ENCODE measurements around the gene RANGRF. TPM values are rescaled to one million over a fixed set of nuclear protein-coding genes. Genes with fewer than 3 reads are reported as not detected.
A peak's percentile ranks its signal among the peaks of the same experiment; 100 is the strongest.
"Not testable (repeated sequence)": the region's sequence is repeated elsewhere in the genome, so short reads cannot be mapped to it uniquely, and the experiment has no call there.

The RANGRF gene, protein sequence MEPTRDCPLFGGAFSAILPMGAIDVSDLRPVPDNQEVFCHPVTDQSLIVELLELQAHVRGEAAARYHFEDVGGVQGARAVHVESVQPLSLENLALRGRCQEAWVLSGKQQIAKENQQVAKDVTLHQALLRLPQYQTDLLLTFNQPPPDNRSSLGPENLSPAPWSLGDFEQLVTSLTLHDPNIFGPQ
- polyA plus RNA-seq (ENCODE audit: insufficient read length): 26.5 TPM
- long read RNA-seq, donor 1, transcript RANGRF-202 (4 exons, 1,074 nt): minor isoform, 8 of 36 reads
- long read RNA-seq, donor 1, transcript RANGRF-201 (5 exons, 1,009 nt): major isoform, 14 of 36 reads
- long read RNA-seq, donor 1, partial matches to known transcripts: 6 of 36 reads
- long read RNA-seq, donor 1, other reads (novel, unspliced or antisense): 0 of 36 reads
- long read RNA-seq, donor 2, transcript RANGRF-202 (4 exons, 1,074 nt): minor isoform, 6 of 26 reads
- long read RNA-seq, donor 2, transcript RANGRF-203 (3 exons, 1,140 nt): minor isoform, 7 of 26 reads
- long read RNA-seq, donor 2, transcript RANGRF-201 (5 exons, 1,009 nt): major isoform, 10 of 26 reads
- long read RNA-seq, donor 2, partial matches to known transcripts: 0 of 26 reads
- long read RNA-seq, donor 2, other reads (novel, unspliced or antisense): 0 of 26 reads
- long read RNA-seq, donor 3, transcript RANGRF-201 (5 exons, 1,009 nt): major isoform, 9 of 34 reads
- long read RNA-seq, donor 3, transcript RANGRF-203 (3 exons, 1,140 nt): minor isoform, 5 of 34 reads
- long read RNA-seq, donor 3, transcript RANGRF-202 (4 exons, 1,074 nt): minor isoform, 6 of 34 reads
- long read RNA-seq, donor 3, partial matches to known transcripts: 7 of 34 reads
- long read RNA-seq, donor 3, other reads (novel, unspliced or antisense): 0 of 34 reads
- long read RNA-seq, donor 4, partial matches to known transcripts: 0 of 6 reads
- long read RNA-seq, donor 4, other reads (novel, unspliced or antisense): 0 of 6 reads
- long read RNA-seq, donor 5, transcript RANGRF-201 (5 exons, 1,009 nt): major isoform, 17 of 65 reads
- long read RNA-seq, donor 5, transcript RANGRF-202 (4 exons, 1,074 nt): major isoform, 17 of 65 reads
- long read RNA-seq, donor 5, transcript RANGRF-205 (4 exons, 749 nt): minor isoform, 7 of 65 reads
- long read RNA-seq, donor 5, partial matches to known transcripts: 19 of 65 reads
- long read RNA-seq, donor 5, other reads (novel, unspliced or antisense): 0 of 65 reads
- long read RNA-seq, donor 6, transcript RANGRF-201 (5 exons, 1,009 nt): major isoform, 10 of 26 reads
- long read RNA-seq, donor 6, transcript RANGRF-203 (3 exons, 1,140 nt): minor isoform, 5 of 26 reads
- long read RNA-seq, donor 6, partial matches to known transcripts: 0 of 26 reads
- long read RNA-seq, donor 6, other reads (novel, unspliced or antisense): 0 of 26 reads
- long read RNA-seq, donor 7, transcript RANGRF-202 (4 exons, 1,074 nt): major isoform, 10 of 40 reads
- long read RNA-seq, donor 7, transcript RANGRF-203 (3 exons, 1,140 nt): minor isoform, 7 of 40 reads
- long read RNA-seq, donor 7, transcript RANGRF-201 (5 exons, 1,009 nt): minor isoform, 7 of 40 reads
- long read RNA-seq, donor 7, partial matches to known transcripts: 9 of 40 reads
- long read RNA-seq, donor 7, other reads (novel, unspliced or antisense): 0 of 40 reads
- long read RNA-seq, donor 8, partial matches to known transcripts: 0 of 8 reads
- long read RNA-seq, donor 8, other reads (novel, unspliced or antisense): 0 of 8 reads

DNA sequence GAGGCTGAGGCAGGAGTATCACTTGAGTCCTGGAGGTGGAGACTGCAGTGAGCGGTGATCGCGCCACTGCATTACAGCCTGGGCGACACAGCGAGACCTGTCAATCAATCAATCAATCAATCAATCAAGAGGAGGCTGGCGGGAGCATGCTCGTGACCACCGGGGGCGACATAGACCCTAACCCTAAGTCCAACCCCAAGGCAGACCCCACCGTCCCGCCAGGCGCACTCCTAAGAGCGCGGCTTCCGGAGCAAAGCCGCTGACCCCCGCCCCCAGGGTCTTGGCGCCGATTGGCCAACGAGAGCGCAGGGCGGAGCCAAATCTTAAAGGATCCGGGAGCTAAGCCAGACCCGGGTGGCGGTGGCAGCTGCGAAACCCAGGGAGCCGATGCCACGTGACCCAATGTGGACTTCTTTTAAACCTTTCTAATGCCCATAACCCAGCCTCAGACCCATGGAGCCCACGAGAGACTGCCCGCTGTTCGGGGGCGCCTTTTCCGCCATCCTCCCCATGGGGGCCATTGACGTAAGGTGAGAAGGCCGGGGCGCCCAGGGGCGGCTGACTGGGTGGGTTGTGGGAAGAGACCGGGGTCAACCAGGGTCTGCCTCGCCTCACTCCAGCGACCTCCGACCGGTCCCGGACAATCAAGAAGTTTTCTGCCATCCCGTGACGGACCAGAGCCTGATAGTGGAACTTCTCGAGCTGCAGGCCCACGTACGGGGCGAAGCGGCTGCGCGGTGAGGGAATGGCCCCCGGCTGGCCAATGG lies at the start of gene RANGRF:
Gene RANGRF, plus strand, starts transcription at position 335 of the 767 bp plus-strand sequence. Its CDS starts 119 bp downstream, at position 454.
- DNase-seq: peak; percentile 90

DNA sequence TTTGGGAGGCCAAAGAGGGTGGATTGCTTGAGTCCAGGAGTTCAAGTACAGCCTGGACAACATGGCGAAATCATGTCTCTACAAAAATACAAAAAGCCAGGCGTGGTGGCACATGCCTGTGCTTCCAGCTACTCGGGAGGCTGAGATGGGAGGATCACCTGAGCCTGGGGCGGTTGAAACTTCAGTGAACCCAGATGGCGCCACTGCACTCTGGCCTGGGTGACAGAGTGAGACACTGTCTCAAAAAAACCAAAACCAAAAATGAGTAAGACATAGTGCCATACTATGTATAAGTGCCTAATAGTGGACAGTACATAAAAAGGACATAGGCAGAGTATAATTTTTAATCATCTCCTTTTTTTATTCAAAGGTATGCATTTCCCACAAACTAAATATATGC lies 44.6 kb upstream of the RANGRF start:
- DNase-seq: no peak

DNA sequence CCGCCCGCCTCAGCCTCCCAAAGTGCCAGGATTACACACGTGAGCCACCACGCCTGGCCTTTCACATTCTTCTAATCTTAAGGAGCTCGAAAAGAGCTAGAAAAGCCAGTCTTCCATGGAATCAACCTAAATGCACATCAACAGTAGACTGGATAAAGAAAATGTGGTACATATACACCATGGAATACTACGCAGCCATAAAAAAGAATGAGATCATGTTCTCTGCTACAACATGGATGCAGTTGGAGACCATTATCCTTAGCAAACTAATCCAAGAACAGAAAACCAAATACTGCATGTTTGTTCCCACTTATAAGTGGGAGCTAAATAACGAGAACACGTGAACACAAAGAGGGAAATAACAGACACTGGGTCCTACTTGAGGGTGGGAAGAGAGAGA lies 43.7 kb upstream of the RANGRF start:
- no peak for DNase-seq

DNA sequence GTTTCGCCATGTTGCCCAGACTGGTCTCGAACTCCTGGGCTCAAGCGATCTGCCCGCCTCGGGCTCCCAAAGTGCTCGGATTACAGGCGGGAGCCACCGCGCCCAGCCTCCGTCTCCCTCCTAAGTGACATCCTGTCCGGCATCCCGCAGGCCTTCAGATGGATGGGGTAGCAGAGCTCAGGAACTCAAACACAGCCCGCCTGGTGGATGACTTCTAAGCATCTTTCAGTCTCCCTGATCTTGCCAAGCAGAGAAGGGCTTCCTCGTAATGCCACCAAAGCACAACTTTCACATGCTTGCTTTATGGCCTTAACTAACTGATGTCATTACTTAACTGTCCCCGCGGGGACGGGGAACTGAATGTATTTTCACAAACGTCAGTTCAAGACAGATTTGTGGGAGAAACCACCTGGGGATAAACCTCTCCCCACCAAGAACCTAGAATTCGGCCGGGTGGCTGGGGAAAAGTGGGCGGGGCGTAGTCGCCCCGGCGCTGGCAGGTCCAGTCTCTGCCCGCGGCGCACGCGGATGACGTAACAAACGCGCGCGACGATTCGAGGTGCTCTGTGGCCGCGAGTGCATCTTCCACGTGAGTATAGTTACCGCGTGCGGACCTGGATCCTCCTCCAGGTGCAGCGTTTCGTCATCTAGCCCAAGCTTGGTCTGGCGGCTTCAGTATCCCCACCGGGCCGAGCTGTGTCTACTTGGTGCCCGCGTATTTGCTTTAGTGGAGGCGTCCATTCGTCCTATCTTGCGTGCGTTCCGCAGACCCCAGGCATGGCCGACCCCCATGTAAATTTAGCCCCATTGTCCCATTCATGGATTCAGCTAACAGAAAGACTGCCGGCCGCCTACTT lies 39.5 kb upstream of the RANGRF start, which contains the start of gene PFAS:
Gene PFAS, plus strand, starts transcription at position 539 of the 857 bp plus-strand sequence. CDS start 4,649 bp downstream, outside the sequence.
- DNase-seq: peak; percentile 95

DNA sequence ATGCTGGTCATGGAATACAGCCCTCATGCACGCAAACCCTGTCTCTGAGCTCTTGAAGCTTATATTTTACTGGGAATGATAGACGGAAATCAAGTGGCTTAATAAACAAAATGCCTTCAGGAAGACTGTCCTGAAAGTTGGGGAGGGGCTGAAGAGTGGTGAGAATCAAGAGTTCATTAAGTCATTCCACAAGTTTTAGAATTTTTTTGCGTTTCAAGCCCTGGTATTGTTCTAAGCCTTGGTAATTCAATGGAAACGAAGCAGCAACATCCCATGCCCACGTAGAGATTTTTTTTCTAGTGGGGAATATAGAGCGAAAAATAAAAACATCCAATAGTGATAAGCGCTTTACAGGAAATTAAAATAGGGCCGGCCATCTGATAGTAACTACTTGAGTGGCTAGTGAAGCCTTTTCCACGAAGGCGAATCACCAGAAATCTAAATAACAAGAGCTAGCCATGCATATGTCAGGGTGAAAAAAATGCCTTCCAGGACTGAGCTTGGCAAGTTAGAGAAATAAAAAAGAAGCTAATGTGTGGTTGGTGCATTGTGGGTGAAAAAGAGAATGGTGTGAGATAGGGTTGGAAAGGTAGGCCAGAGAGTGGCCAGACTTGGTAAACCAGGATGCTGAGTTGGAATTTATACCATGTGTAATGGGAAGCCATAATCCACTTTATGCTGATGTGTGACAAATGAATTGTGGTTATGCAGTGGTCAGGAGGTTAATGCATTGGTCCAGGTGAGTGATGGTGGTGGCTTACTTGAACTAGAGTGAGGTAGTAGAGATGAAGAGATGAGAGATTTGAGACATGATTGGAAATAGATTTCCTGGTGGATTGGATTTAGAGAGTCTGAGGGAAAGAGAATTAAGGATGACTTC lies 38.6 kb upstream of the RANGRF start:
- no peak for DNase-seq

DNA sequence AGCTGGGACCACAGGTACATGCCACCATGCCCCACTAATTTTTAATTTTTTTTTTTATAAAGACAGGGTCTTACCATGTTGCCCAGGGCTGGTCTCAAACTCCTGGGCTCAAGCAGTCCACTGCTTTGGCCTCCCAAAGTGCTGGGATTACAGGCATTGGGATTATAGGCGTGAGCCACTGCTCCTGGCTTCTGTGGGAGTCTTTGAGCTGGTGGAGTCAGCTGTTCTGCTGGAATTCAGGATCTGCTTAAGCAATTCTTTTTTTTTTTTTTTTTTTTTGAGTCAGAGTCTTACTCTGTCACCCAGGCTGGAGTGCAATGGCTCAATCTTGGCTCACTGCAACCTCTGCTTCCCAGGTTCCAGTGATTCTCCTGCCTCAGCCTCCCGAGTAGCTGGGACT lies 37.1 kb upstream of the RANGRF start:
- DNase-seq: not testable (repeated sequence)

DNA sequence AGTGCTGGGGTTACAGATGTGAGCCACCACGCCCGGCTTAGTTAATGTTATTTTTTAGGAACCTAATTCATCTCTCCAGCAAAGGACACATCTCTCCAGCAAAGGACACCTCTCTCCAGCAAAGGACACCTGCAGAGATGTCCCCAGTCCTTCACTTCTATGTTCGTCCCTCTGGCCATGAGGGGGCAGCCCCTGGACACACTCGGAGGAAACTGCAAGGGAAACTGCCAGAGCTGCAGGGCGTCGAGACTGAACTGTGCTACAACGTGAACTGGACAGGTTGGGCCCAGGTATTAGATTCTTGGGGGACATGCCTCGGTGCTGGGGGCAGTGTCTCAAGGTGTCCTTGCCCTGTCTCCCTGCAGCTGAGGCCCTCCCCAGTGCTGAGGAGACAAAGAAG lies 34.7 kb upstream of the RANGRF start:
- DNase-seq: no peak

DNA sequence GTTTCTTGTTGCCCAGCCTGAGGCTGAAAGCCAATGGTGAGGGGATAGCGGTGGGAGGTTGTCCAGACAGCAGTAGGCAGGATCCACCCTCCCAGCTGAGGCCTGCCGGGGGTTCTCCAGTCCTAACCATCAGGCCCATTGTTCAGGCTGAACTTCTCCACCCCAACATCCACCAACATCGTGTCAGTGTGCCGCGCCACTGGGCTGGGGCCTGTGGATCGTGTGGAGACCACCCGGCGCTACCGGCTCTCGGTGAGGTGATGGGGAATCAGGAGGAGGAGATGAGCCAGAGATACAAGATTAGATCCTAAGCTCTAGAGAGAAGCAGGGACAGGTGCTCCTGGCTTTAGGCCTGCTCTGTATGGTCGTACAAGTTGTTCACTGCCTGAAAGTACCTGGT lies 33.6 kb upstream of the RANGRF start:
- no peak for DNase-seq

DNA sequence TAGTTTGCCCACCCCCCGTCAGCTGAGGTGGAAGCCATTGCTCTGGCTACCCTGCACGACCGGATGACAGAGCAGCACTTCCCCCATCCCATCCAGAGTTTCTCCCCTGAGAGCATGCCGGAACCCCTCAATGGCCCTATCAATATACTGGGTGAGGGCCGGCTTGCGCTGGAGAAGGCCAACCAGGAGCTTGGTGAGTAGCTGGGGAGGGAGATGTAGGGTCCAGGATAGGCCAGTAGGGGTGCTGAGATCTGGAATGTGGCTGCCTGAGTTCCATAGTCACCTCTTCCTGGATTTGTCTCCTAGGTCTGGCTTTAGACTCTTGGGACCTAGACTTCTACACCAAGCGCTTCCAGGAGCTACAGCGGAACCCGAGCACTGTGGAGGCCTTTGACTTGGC lies 33.0 kb upstream of the RANGRF start:
- no peak for DNase-seq

DNA sequence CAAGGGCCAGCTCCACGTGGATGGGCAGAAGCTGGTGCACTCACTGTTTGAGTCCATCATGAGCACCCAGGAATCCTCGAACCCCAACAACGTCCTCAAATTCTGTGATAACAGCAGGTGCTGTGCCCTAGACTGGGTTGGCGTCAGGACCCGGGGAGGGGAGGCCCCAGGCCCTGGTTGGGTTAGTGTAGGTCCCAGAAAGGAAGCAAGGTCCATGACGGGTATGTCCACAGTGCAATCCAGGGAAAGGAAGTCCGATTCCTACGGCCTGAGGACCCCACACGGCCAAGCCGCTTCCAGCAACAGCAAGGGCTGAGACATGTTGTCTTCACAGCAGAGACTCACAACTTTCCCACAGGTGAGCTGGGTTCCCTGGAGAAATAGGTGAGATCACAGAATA lies 32.2 kb upstream of the RANGRF start:
- no peak for DNase-seq

DNA sequence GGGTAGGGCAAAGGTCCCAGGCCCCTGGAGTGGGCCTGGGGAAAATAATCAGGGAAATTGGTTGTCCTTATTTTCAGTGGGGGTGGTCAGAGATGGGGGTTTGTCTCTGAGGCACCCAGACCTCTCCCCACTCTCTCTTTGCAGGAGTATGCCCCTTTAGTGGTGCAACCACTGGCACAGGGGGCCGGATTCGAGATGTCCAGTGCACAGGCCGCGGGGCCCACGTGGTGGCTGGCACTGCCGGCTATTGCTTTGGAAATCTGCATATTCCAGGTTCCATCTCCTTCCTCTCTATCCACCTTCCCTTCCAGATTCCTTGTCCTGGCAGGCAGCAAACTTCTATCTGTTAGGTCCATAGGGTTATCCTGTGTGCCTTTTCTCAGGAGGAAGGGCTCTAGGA lies 31.8 kb upstream of the RANGRF start:
- no peak for DNase-seq

DNA sequence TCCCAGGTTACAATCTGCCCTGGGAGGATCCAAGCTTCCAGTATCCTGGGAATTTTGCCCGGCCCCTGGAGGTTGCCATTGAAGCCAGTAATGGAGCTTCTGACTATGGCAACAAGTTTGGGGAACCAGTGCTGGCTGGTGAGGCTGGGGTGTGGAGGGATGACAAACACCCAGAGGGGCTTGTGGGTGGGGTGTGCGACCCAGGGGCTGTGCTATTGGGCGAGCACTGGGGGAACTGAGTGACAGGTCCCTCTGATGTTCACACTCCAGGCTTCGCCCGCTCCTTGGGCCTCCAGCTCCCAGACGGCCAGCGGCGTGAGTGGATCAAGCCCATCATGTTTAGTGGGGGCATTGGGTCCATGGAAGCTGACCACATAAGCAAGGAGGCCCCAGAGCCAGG lies 30.7 kb upstream of the RANGRF start:
- no peak for DNase-seq

DNA sequence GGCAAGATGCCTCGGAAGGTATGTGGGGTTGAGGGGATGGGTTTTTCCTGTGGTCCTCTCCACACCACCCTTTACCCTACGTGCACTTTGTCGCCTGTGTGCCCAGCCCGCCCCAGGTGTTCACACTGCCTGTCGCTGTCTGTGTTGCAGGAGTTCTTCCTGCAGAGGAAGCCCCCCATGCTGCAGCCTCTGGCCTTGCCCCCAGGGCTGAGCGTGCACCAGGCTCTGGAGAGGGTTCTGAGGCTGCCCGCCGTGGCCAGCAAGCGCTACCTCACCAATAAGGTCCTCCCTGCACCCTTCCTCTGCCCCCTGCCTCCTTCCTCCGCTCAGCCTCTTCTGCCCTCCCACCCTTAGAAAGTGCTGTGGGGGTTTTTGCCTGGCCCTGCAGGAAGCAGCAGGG lies 24.1 kb upstream of the RANGRF start:
- no peak for DNase-seq

DNA sequence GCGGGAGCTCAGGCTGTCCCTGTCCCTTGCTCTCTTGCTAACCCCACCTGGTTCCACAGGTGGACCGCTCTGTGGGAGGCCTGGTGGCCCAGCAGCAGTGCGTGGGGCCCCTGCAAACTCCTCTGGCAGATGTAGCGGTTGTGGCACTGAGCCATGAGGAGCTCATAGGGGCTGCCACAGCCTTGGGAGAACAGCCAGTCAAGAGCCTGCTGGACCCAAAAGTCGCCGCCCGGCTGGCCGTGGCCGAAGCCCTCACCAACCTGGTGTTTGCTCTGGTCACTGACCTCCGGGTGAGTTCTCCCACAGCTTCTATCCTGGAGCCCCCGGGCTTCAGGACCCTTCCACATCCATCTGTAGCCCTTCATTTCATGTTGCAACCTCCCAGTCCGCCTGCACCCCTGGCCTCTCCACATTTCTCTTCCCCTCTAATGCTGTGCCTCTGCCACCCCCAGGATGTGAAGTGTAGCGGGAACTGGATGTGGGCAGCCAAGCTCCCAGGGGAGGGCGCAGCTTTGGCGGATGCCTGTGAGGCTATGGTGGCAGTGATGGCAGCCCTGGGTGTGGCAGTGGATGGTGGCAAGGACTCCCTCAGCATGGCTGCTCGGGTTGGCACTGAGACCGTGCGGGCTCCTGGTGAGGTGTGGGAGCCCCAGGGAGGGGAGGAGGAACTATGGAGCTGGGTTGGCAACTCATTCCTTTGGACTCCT lies 23.5 kb upstream of the RANGRF start:
- DNase-seq: no peak

DNA sequence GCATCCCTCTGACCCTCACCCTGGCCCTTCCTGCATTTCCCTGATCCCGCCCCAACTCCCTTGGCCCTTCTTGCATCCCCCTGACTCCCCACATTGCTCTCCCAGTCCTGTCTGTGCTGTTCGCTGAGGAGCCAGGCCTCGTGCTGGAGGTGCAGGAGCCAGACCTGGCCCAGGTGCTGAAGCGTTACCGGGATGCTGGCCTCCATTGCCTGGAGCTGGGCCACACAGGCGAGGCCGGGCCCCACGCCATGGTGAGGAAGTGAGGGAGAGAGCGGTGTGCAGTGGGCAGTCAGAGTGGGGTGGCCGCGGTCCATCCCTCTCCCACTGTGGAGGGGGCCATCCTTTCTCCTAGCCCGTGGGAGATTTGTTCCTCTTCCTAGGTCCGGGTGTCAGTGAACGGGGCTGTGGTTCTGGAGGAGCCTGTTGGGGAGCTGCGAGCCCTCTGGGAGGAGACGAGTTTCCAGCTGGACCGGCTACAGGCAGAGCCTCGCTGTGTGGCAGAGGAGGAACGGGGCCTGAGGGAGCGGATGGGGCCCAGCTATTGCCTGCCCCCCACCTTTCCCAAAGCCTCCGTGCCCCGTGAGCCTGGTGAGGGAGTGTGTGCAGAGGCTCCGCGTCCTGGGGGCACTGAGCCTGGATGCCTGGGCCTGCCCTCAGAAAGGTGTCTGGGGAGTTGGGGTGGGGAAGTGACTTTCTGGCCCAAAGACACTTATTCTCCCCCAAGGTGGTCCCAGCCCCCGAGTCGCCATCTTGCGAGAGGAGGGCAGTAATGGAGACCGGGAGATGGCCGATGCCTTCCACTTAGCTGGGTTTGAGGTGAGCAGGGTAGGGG lies 21.6 kb upstream of the RANGRF start:
- DNase-seq: no peak

DNA sequence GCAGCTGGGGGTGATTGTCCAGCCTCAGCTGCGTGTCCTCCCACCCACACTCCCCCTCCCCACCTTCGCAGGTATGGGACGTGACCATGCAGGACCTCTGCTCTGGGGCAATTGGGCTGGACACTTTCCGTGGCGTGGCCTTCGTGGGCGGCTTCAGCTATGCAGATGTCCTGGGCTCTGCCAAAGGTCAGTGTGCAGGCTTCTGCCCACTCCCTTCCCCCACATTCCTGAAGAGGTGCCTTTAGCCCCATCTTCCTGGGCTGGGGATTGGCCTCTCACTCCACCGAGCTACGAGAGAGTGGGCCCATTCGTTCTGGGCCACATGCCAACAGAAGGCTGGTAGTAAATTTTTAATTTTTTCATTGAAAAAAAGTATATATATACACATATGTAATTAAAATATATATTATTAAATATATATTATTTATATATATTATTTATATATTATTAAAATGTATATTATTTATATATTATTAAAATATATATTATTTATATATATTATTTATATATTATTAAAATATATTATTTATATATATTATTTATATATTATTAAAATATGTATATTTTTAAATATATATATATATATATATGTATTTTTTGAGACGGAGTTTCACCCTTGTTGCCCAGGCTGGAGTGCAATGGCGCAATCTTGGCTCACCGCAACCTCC lies 20.9 kb upstream of the RANGRF start:
- no peak for DNase-seq

Data from left kidney (tissue), 8 donors.